GM12878 (cell line): Measurements from ENCODE around the gene IRAK4. TPM values are rescaled to one million over a fixed set of nuclear protein-coding genes. Genes with fewer than 3 reads are reported as not detected.

Source experiments
- ATF3 ChIP-seq: IDR thresholded peaks from 2 replicates; pipeline ENCODE4 v1.6.1; 2011; ENCODE audit warnings: low read depth, mild to moderate bottlenecking, low read length, moderate library complexity, borderline replicate concordance; ENCODE audit errors: extremely low read depth
- CUX1 ChIP-seq: IDR thresholded peaks from 2 replicates; pipeline ENCODE4 v1.6.1; 2012; ENCODE audit warnings: improper control_type of control experiment, low read depth, low read length; ENCODE audit not compliant: insufficient replicate concordance
- EZH2 ChIP-seq: IDR thresholded peaks from 2 replicates; pipeline ENCODE4 v1.6.1; 2012; ENCODE audit warnings: low read depth, mild to moderate bottlenecking, control low read depth, inconsistent platforms, low read length, borderline replicate concordance; ENCODE audit not compliant: control insufficient read depth
- GATAD2B ChIP-seq: fragments of 450-650 bp; conservative IDR thresholded peaks from 2 replicates; pipeline ENCODE4 v1.6.1; 2017; ENCODE audit warnings: low read depth, mild to moderate bottlenecking, moderate library complexity
- HCFC1 ChIP-seq: fragments of 150-350 bp; IDR thresholded peaks from 2 replicates; pipeline ENCODE4 v1.6.1; 2014; ENCODE audit warnings: low read length
- JUNB ChIP-seq: IDR thresholded peaks from 2 replicates; pipeline ENCODE4 v1.6.1; 2016; ENCODE audit warnings: antibody characterized with exemption, mild to moderate bottlenecking
- NFYA ChIP-seq: IDR thresholded peaks from 2 replicates; pipeline ENCODE4 v1.6.1; 2011; ENCODE audit warnings: low read depth, mild to moderate bottlenecking, low read length, improper control_type of control experiment, borderline replicate concordance
- PAX8 ChIP-seq: fragments of 450-650 bp; IDR thresholded peaks from 2 replicates; pipeline ENCODE4 v1.6.1; 2017; ENCODE audit warnings: mild to moderate bottlenecking, moderate library complexity
- POLR2AphosphoS5 ChIP-seq: IDR thresholded peaks from 2 replicates; pipeline ENCODE4 v1.6.1; 2011; ENCODE audit warnings: mild to moderate bottlenecking, low read length, inconsistent platforms
- POU2F2 ChIP-seq: IDR thresholded peaks from 3 replicates; pipeline ENCODE4 v1.6.1; 2011; ENCODE audit warnings: low read depth, mild to moderate bottlenecking, low read length, borderline replicate concordance
- PRDM15 ChIP-seq: fragments of 450-650 bp; formaldehyde crosslinking; IDR thresholded peaks from 2 replicates; pipeline ENCODE4 v1.4.0; 2020; ENCODE audit warnings: mild to moderate bottlenecking, moderate library complexity
- SUPT20H ChIP-seq: IDR thresholded peaks from 2 replicates; pipeline ENCODE4 v1.6.1; 2011; ENCODE audit warnings: low read depth, mild to moderate bottlenecking, low read length, moderate library complexity, borderline replicate concordance; ENCODE audit not compliant: control insufficient read depth
- TCF12 ChIP-seq: IDR thresholded peaks from 2 replicates; pipeline ENCODE4 v1.6.1; 2011; ENCODE audit warnings: low read depth, mild to moderate bottlenecking, low read length
- ZNF217 ChIP-seq: fragments of 450-650 bp; IDR thresholded peaks from 2 replicates; pipeline ENCODE4 v1.6.1; 2017; ENCODE audit warnings: antibody characterized with exemption, mild to moderate bottlenecking
- ZNF592 ChIP-seq: fragments of 450-650 bp; IDR thresholded peaks from 2 replicates; pipeline ENCODE4 v1.6.1; 2017; ENCODE audit warnings: mild to moderate bottlenecking, moderate library complexity
- polyA plus RNA-seq, 11 experiments: library from polyadenylated mRNA; depleted of rRNA in 4 of 11; unstranded in 6 of 11; stranded (reverse) in 5 of 11; fragments of >200 nt; fragmentation: Nextera tagmentation in 4 of 11; fragmentation: Illumina TruSeq in 1 of 11; extraction: Ambion mirVana in 4 of 11; extraction: Trizol in 1 of 11; gene quantifications; 1 replicate in 1 of 11; 2 replicates in 10 of 11; pipeline versions ENCODE4 v1.2.1 to v1.2.3, GENCODE V29; 2011 to 2016; ENCODE audit warnings: inconsistent platforms in 2 of 11, missing spikeins in 2 of 11, low read depth in 1 of 11
- total RNA-seq, 4 experiments: library from RNA; depleted of rRNA in 3 of 4; stranded (reverse); fragments of >200 nt in 3 of 4; fragmentation: Illumina TruSeq in 1 of 4; extraction: Trizol in 1 of 4; gene quantifications; 2 replicates each; pipeline versions ENCODE4 v1.2.1 to v1.2.3, GENCODE V29; 2013 to 2021

IRAK4 gene
- total and polyA plus RNA-seq, 10 of the 15 experiments (the other 5 are each of a cell fraction or from before 2014, with no cell fraction given): 7.9 to 46.8 (median 20.9) TPM

GRCh38 chr12:43805860-43806736 lies 47.3 kb downstream of the IRAK4 start, which contains the start of gene TWF1 (continued):
- TF ChIP-seq PRDM15 (no peak), POU2F2 (0 out of 3 replicates have a peak, but pooled peaks have one; percentile 68), POLR2AphosphoS5 (peak; percentile 85), JUNB (no peak), ZNF592 (peak; percentile 46; the same call in 1 of the 2 replicates), CUX1 (no peak), HCFC1 (peak; percentile 64), NFYA (no peak), SUPT20H (no peak), TCF12 (peak; percentile 36; the same call in 1 of the 2 replicates), ZNF217 (no peak), PAX8 (no peak), ATF3 (peak; percentile 44; the same call in 1 of the 2 replicates), GATAD2B (peak; percentile 92), EZH2 (no peak)
